Dendritic cell treated with granulocyte-macrophage colony-stimulating factor and Interleukin-4, amounts not matched to agents 40 ng/mL and 50 ng/mL, for 4 days (primary cell): Measurements from ENCODE around the gene MRPL4.

ENCODE experiments used
- H3K27ac Mint-ChIP-seq: one replicate; pipeline ENCODE4 v1.8.0; 2022; ENCODE audit warnings: mild to moderate bottlenecking, mixed read lengths
- H3K27me3 Mint-ChIP-seq: one replicate; pipeline ENCODE4 v1.8.0; 2022; ENCODE audit warnings: mild to moderate bottlenecking, mixed read lengths
- H3K36me3 Mint-ChIP-seq: one replicate; pipeline ENCODE4 v1.8.0; 2022; ENCODE audit warnings: low read depth, mixed read lengths
- H3K4me1 Mint-ChIP-seq: one replicate; pipeline ENCODE4 v1.8.0; 2022; ENCODE audit warnings: low read depth, mixed read lengths
- H3K4me3 Mint-ChIP-seq: one replicate; pipeline ENCODE4 v1.8.0; 2022; ENCODE audit warnings: mild to moderate bottlenecking, moderate library complexity, mixed read lengths
- H3K9me3 Mint-ChIP-seq: one replicate; pipeline ENCODE4 v1.8.0; 2022; ENCODE audit warnings: mixed read lengths
- intact Hi-C: fragments of 100-400 bp; cut with micrococcal nuclease; formaldehyde crosslinking; loops from one replicate; pipeline ENCODE4 v1.15.0; 2022

The MRPL4 gene

GRCh38 chr19:10223488-10224213 is 28.4 kb upstream of the MRPL4 start:
- Mint-ChIP-seq H3K27ac (peak overlapping the region; percentile 42), H3K4me3 (no peak overlapping the region)
- intact Hi-C loops, result no loop called here

GRCh38 chr19:10224337-10224736 is 27.7 kb upstream of the MRPL4 start:
- intact Hi-C loops, result no loop called here
- peaks cover 84% of the 10 kb centered on the region for H3K4me1 Mint-ChIP-seq
- peaks cover 73% of the 10 kb centered on the region for H3K36me3 Mint-ChIP-seq
- no peak overlapping the region for H3K4me3 Mint-ChIP-seq
- H3K27me3 Mint-ChIP-seq, result no peaks in the 10 kb centered on the region
- no peak overlapping the region for H3K27ac Mint-ChIP-seq
- H3K9me3 Mint-ChIP-seq, result no peaks in the 10 kb centered on the region

More at GRCh38 chr19:10223488-10224213, 28.4 kb upstream of the MRPL4 start:
- H3K36me3 Mint-ChIP-seq, result peaks cover 73% of the 10 kb centered on the region
- no peaks in the 10 kb centered on the region for H3K9me3 Mint-ChIP-seq
- H3K27me3 Mint-ChIP-seq, result no peaks in the 10 kb centered on the region
- peaks cover 83% of the 10 kb centered on the region for H3K4me1 Mint-ChIP-seq

GRCh38 chr19:10226021-10226375 is 26.0 kb upstream of the MRPL4 start:
- peaks cover 78% of the 10 kb centered on the region for H3K36me3 Mint-ChIP-seq
- H3K27me3 Mint-ChIP-seq, result no peaks in the 10 kb centered on the region
- no peaks in the 10 kb centered on the region for H3K9me3 Mint-ChIP-seq
- peaks cover 76% of the 10 kb centered on the region for H3K4me1 Mint-ChIP-seq
- H3K4me3 Mint-ChIP-seq, result no peak overlapping the region
- peak overlapping the region; percentile 25 for H3K27ac Mint-ChIP-seq
- intact Hi-C loops, result no loop called here

GRCh38 chr19:10226376-10227025 is 25.5 kb upstream of the MRPL4 start:
- H3K9me3 Mint-ChIP-seq, result no peaks in the 10 kb centered on the region
- intact Hi-C loops, result no loop called here
- H3K27ac Mint-ChIP-seq, result peak overlapping the region; percentile 25

GRCh38 chr19:10227026-10227971 is 24.7 kb upstream of the MRPL4 start:
- intact Hi-C loops, result no loop called here
- peak overlapping the region; percentile 25 for H3K27ac Mint-ChIP-seq
- H3K4me1 Mint-ChIP-seq, result peaks cover 63% of the 10 kb centered on the region
- no peak overlapping the region for H3K4me3 Mint-ChIP-seq
- H3K9me3 Mint-ChIP-seq, result no peaks in the 10 kb centered on the region
- H3K36me3 Mint-ChIP-seq, result peaks cover 65% of the 10 kb centered on the region
- peaks cover 6% of the 10 kb centered on the region for H3K27me3 Mint-ChIP-seq

More at GRCh38 chr19:10226376-10227025, 25.5 kb upstream of the MRPL4 start:
- peak overlapping the region; percentile 30 for H3K4me3 Mint-ChIP-seq
- H3K4me1 Mint-ChIP-seq, result peaks cover 71% of the 10 kb centered on the region
- peaks cover 73% of the 10 kb centered on the region for H3K36me3 Mint-ChIP-seq
- no peaks in the 10 kb centered on the region for H3K27me3 Mint-ChIP-seq

GRCh38 chr19:10228393-10228792 is 23.6 kb upstream of the MRPL4 start:
- Mint-ChIP-seq H3K36me3 (peaks cover 55% of the 10 kb centered on the region), H3K9me3 (no peaks in the 10 kb centered on the region), H3K4me1 (peaks cover 55% of the 10 kb centered on the region), H3K27ac (peak overlapping the region; percentile 91), H3K27me3 (peaks cover 6% of the 10 kb centered on the region), H3K4me3 (peak overlapping the region; percentile 92)
- intact Hi-C loops, result no loop called here

GRCh38 chr19:10228920-10229319 is 23.1 kb upstream of the MRPL4 start:
- Mint-ChIP-seq H3K4me3 (peak overlapping the region; percentile 92), H3K36me3 (peaks cover 50% of the 10 kb centered on the region), H3K27me3 (peaks cover 6% of the 10 kb centered on the region), H3K27ac (peak overlapping the region; percentile 91), H3K9me3 (no peaks in the 10 kb centered on the region), H3K4me1 (peaks cover 50% of the 10 kb centered on the region)
- intact Hi-C loops, result no loop called here

GRCh38 chr19:10230173-10230860 is 21.7 kb upstream of the MRPL4 start:
- H3K4me1 Mint-ChIP-seq, result peaks cover 39% of the 10 kb centered on the region
- H3K9me3 Mint-ChIP-seq, result no peaks in the 10 kb centered on the region
- peak overlapping the region; percentile 92 for H3K4me3 Mint-ChIP-seq
- H3K27me3 Mint-ChIP-seq, result peaks cover 6% of the 10 kb centered on the region
- peak overlapping the region; percentile 91 for H3K27ac Mint-ChIP-seq
- intact Hi-C loops, result loop anchor here (2.0 to 5.0 kb wide), 2 partner anchors 20 to 33 kb away; no protein-coding TSS in a partner anchor
- H3K36me3 Mint-ChIP-seq, result peaks cover 39% of the 10 kb centered on the region

GRCh38 chr19:10230861-10231611 is 21.0 kb upstream of the MRPL4 start, which contains the start of gene S1PR2:
S1PR2 (minus strand) TSS chr19:10231331; CDS start chr19:10224905, 6,426 bp downstream.
- Mint-ChIP-seq H3K36me3 (peaks cover 34% of the 10 kb centered on the region), H3K27ac (peak within 1 kb of the TSS; percentile 91), H3K4me1 (peaks cover 37% of the 10 kb centered on the region), H3K9me3 (no peaks in the 10 kb centered on the region), H3K27me3 (peaks cover 6% of the 10 kb centered on the region), H3K4me3 (peak within 1 kb of the TSS; percentile 92)
- intact Hi-C loops, result loop anchor here (2.0 to 5.0 kb wide), 2 partner anchors 20 to 34 kb away; no protein-coding TSS in a partner anchor

GRCh38 chr19:10231612-10232228 is 20.3 kb upstream of the MRPL4 start:
- H3K27ac Mint-ChIP-seq, result peak overlapping the region; percentile 91
- H3K4me3 Mint-ChIP-seq, result peak overlapping the region; percentile 92
- peaks cover 27% of the 10 kb centered on the region for H3K36me3 Mint-ChIP-seq
- intact Hi-C loops, result loop anchor here (2.0 to 5.0 kb wide), 2 partner anchors 19 to 34 kb away; no protein-coding TSS in a partner anchor
- peaks cover 6% of the 10 kb centered on the region for H3K27me3 Mint-ChIP-seq
- H3K9me3 Mint-ChIP-seq, result no peaks in the 10 kb centered on the region
- H3K4me1 Mint-ChIP-seq, result peaks cover 36% of the 10 kb centered on the region

- H3K4me3 Mint-ChIP-seq, result no peak overlapping the region
- H3K36me3 Mint-ChIP-seq, result peaks cover 12% of the 10 kb centered on the region
- intact Hi-C loops, result loop anchor here (5.0 kb wide), 1 partner anchor 37 kb away; no protein-coding TSS in a partner anchor
- no peak overlapping the region for H3K27ac Mint-ChIP-seq
- H3K4me1 Mint-ChIP-seq, result peaks cover 31% of the 10 kb centered on the region
- H3K27me3 Mint-ChIP-seq, result peaks cover 6% of the 10 kb centered on the region
- H3K9me3 Mint-ChIP-seq, result no peaks in the 10 kb centered on the region
These were observed 18.1 kb upstream of the MRPL4 start for GRCh38 chr19:10233946-10234345.

GRCh38 chr19:10235003-10235402 is 17.0 kb upstream of the MRPL4 start:
- Mint-ChIP-seq H3K36me3 (peaks cover 10% of the 10 kb centered on the region), H3K27me3 (peaks cover 6% of the 10 kb centered on the region), H3K9me3 (no peaks in the 10 kb centered on the region), H3K4me1 (peaks cover 26% of the 10 kb centered on the region), H3K4me3 (no peak overlapping the region), H3K27ac (no peak overlapping the region)
- intact Hi-C loops, result no loop called here
